Karpas-422 (cell line): Measurements from ENCODE around the gene NATD1. TPM values are rescaled to one million over a fixed set of nuclear protein-coding genes. Genes with fewer than 3 reads are reported as not detected.
A peak's percentile ranks its signal among the peaks of the same experiment; 100 is the strongest.

Experiments used
- DNase-seq: peaks from one replicate; pipeline ENCODE4 v3.0.0-alpha.2; 2015
- H2AFZ ChIP-seq: fragments of 200-600 bp; sonication (generic); 2 replicates; pipeline ENCODE4 v1.6.1; 2014; ENCODE audit warnings: antibody characterized with exemption, low read length, mixed read lengths
- H3K27ac ChIP-seq: fragments of 200-600 bp; sonication (generic); 2 replicates; pipeline ENCODE4 v1.5.1; 2014; ENCODE audit warnings: mild to moderate bottlenecking, low read length, moderate library complexity
- H3K27me3 ChIP-seq: fragments of 200-600 bp; sonication (generic); 2 replicates; pipeline ENCODE4 v1.6.1; 2014; ENCODE audit warnings: low read length, mixed read lengths
- H3K36me3 ChIP-seq: fragments of 200-600 bp; sonication (generic); 2 replicates; pipeline ENCODE4 v1.6.1; 2014; ENCODE audit warnings: low read length, mixed read lengths; ENCODE audit not compliant: insufficient read depth
- H3K4me1 ChIP-seq: fragments of 200-600 bp; sonication (generic); 2 replicates; pipeline ENCODE4 v1.6.1; 2014; ENCODE audit warnings: mild to moderate bottlenecking, low read length, mixed read lengths
- H3K4me2 ChIP-seq: fragments of 200-600 bp; sonication (generic); 2 replicates; pipeline ENCODE4 v1.6.1; 2014; ENCODE audit warnings: low read length, low read depth, mild to moderate bottlenecking; ENCODE audit not compliant: poor library complexity, severe bottlenecking
- H3K4me3 ChIP-seq: fragments of 200-600 bp; sonication (generic); 2 replicates; pipeline ENCODE4 v1.5.1; 2014; ENCODE audit warnings: mild to moderate bottlenecking, antibody characterized with exemption, low read length, mixed read lengths
- H3K79me2 ChIP-seq: fragments of 200-600 bp; sonication (generic); 2 replicates; pipeline ENCODE4 v1.6.1; 2014; ENCODE audit warnings: mild to moderate bottlenecking, low read length, mixed read lengths
- H3K9ac ChIP-seq: fragments of 200-600 bp; sonication (generic); 2 replicates; pipeline ENCODE4 v1.6.0; 2014; ENCODE audit warnings: low read length
- H3K9me2 ChIP-seq: fragments of 200-600 bp; sonication (generic), shearing (Covaris generic); replicated peaks from 2 replicates; pipeline ENCODE4 v1.6.0; 2014; ENCODE audit warnings: mild to moderate bottlenecking, low read length, moderate library complexity; ENCODE audit not compliant: insufficient read depth
- H3K9me3 ChIP-seq: fragments of 300-700, 200-600 bp; sonication (generic); 2 replicates; pipeline ENCODE4 v1.6.1; 2014; ENCODE audit warnings: low read length, mixed read lengths
- H4K20me1 ChIP-seq: fragments of 200-600 bp; sonication (generic); 2 replicates; pipeline ENCODE4 v1.6.1; 2014; ENCODE audit warnings: mild to moderate bottlenecking, antibody characterized with exemption, low read length, low read depth; ENCODE audit not compliant: insufficient read depth
- total RNA-seq: library from RNA; depleted of rRNA; stranded (reverse); fragments of >200 nt; shearing (Covaris generic); gene quantifications from 2 replicates; pipeline ENCODE4 v1.2.3, GENCODE V29; 2014; ENCODE audit warnings: low replicate concordance

NATD1 gene
- total RNA-seq, 1 experiment from 2014 or later: 0.45 TPM

- no peaks in the 10 kb centered on the region for H3K36me3 ChIP-seq
- peaks cover under 1% of the 10 kb centered on the region for H3K79me2 ChIP-seq
- H4K20me1 ChIP-seq: no peaks in the 10 kb centered on the region
- H3K4me1 ChIP-seq: peaks cover 61% of the 10 kb centered on the region
- no peak overlapping the region for H3K4me2 ChIP-seq
- H3K9me2 ChIP-seq: no peaks in the 10 kb centered on the region
- H3K4me3 ChIP-seq: no peak overlapping the region
- no peak overlapping the region for H3K27ac ChIP-seq
- no peak for DNase-seq
- H3K9ac ChIP-seq: no peak overlapping the region
- no peak overlapping the region for H2AFZ ChIP-seq
- no peaks in the 10 kb centered on the region for H3K27me3 ChIP-seq
- no peaks in the 10 kb centered on the region for H3K9me3 ChIP-seq
These were observed 26.4 kb upstream of the NATD1 start for GRCh38 chr17:21279582-21279981.

GRCh38 chr17:21279198-21279535 lies 26.0 kb upstream of the NATD1 start:
- Histone ChIP-seq H3K4me2 (no peak overlapping the region), H3K36me3 (no peaks in the 10 kb centered on the region), H3K9me3 (no peaks in the 10 kb centered on the region), H2AFZ (no peak overlapping the region), H4K20me1 (no peaks in the 10 kb centered on the region), H3K27me3 (no peaks in the 10 kb centered on the region), H3K79me2 (no peaks in the 10 kb centered on the region), H3K4me3 (no peak overlapping the region), H3K4me1 (peaks cover 64% of the 10 kb centered on the region), H3K9me2 (no peaks in the 10 kb centered on the region), H3K27ac (no peak overlapping the region), H3K9ac (no peak overlapping the region)
- no peak for DNase-seq

DNA sequence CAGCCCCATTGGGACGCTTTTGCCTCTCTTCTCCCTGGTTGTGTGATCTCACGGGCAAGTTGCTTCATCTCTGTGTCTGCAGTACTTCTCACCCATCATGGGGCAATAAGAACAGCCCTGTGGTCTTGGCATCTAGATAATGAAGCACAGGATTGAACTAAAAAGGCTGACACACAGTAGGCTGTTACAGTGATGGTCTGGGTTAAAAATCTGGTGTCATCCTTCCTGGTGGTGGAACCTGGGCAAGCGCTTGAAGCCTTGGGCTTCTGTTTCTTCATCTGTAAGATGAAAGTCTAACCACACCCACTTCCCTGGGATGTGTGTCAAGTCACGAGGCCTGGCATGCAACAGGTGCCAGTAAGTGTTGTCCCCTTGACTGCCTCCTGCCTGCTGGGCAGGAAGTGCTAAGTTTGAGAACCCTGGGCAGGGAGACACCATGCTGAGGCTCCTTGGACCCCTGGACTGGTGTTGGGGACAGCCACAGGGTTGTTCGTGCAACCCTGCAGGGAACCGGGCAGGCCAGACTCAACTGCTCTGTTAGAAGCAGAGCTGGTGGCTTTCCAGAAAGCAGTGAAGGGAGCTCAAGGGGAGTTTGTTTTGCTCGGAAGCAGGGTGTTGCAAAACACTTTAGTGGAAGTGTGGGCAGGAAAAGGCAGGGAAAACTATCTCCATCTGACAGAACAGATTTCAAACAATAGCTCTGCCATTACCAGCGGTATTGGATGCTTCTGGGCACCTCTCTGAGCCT lies 25.4 kb upstream of the NATD1 start:
- H3K27ac ChIP-seq: no peak overlapping the region

DNA sequence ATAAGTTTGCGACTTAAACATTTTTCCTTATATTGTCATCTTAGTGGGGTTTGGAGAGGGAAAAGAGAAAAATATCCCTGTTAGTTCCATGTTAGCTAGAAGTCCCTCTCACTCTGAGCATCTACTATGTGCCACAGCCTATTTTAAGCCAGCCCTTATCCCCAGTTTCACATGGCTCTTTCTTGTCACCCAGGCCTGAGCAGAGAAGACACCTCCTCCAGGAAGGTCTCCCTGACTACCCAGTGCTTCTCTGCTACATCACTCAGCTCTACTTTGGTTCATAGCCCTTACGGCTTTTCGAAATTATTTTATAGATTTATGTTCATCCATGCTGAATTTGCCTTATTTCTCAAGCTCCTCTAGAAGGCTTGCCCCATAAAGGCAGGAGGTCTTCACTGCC lies 24.1 kb upstream of the NATD1 start:
- no peak overlapping the region for H3K27ac ChIP-seq
- H3K9me2 ChIP-seq: no peaks in the 10 kb centered on the region
- H3K36me3 ChIP-seq: no peaks in the 10 kb centered on the region
- H3K4me2 ChIP-seq: no peak overlapping the region
- peaks cover 59% of the 10 kb centered on the region for H3K4me1 ChIP-seq
- H3K79me2 ChIP-seq: no peaks in the 10 kb centered on the region
- H4K20me1 ChIP-seq: no peaks in the 10 kb centered on the region
- no peaks in the 10 kb centered on the region for H3K9me3 ChIP-seq
- no peak overlapping the region for H3K4me3 ChIP-seq
- H2AFZ ChIP-seq: no peak overlapping the region
- H3K27me3 ChIP-seq: no peaks in the 10 kb centered on the region
- DNase-seq: no peak
- H3K9ac ChIP-seq: no peak overlapping the region

More for the DNA sequence above, 25.4 kb upstream of the NATD1 start:
- DNase-seq: no peak
- Histone ChIP-seq H2AFZ (no peak overlapping the region), H3K9me3 (no peaks in the 10 kb centered on the region), H3K79me2 (no peaks in the 10 kb centered on the region), H3K27me3 (no peaks in the 10 kb centered on the region), H3K4me2 (no peak overlapping the region), H3K36me3 (no peaks in the 10 kb centered on the region), H3K9me2 (no peaks in the 10 kb centered on the region), H3K4me1 (peaks cover 63% of the 10 kb centered on the region), H3K9ac (no peak overlapping the region), H4K20me1 (no peaks in the 10 kb centered on the region), H3K4me3 (no peak overlapping the region)

GRCh38 chr17:21276264-21276588 lies 23.0 kb upstream of the NATD1 start:
- no peak overlapping the region for H3K27ac ChIP-seq
- H3K79me2 ChIP-seq: no peaks in the 10 kb centered on the region
- peak overlapping the region; percentile 98 for H3K4me2 ChIP-seq
- H3K36me3 ChIP-seq: no peaks in the 10 kb centered on the region
- DNase-seq: no peak
- H3K9me2 ChIP-seq: no peaks in the 10 kb centered on the region
- peak overlapping the region; percentile 78 for H3K4me3 ChIP-seq
- H3K27me3 ChIP-seq: no peaks in the 10 kb centered on the region
- H2AFZ ChIP-seq: peak overlapping the region; percentile 100; the same call in 1 of the 2 replicates
- H3K4me1 ChIP-seq: peaks cover 48% of the 10 kb centered on the region
- peak overlapping the region; percentile 83 for H3K9ac ChIP-seq
- no peaks in the 10 kb centered on the region for H4K20me1 ChIP-seq
- no peaks in the 10 kb centered on the region for H3K9me3 ChIP-seq

- H3K36me3 ChIP-seq: no peaks in the 10 kb centered on the region
- H3K4me1 ChIP-seq: peaks cover 43% of the 10 kb centered on the region
- no peak overlapping the region for H3K27ac ChIP-seq
- peak overlapping the region; percentile 78 for H3K4me3 ChIP-seq
- peak overlapping the region; percentile 83 for H3K9ac ChIP-seq
- H3K9me2 ChIP-seq: no peaks in the 10 kb centered on the region
- no peaks in the 10 kb centered on the region for H3K27me3 ChIP-seq
- no peaks in the 10 kb centered on the region for H3K9me3 ChIP-seq
- peak; percentile 97 for DNase-seq
- no peaks in the 10 kb centered on the region for H4K20me1 ChIP-seq
- no peaks in the 10 kb centered on the region for H3K79me2 ChIP-seq
- peak overlapping the region; percentile 100 for H2AFZ ChIP-seq
- H3K4me2 ChIP-seq: peak overlapping the region; percentile 98
These were observed 22.5 kb upstream of the NATD1 start for GRCh38 chr17:21275579-21276263.

DNA sequence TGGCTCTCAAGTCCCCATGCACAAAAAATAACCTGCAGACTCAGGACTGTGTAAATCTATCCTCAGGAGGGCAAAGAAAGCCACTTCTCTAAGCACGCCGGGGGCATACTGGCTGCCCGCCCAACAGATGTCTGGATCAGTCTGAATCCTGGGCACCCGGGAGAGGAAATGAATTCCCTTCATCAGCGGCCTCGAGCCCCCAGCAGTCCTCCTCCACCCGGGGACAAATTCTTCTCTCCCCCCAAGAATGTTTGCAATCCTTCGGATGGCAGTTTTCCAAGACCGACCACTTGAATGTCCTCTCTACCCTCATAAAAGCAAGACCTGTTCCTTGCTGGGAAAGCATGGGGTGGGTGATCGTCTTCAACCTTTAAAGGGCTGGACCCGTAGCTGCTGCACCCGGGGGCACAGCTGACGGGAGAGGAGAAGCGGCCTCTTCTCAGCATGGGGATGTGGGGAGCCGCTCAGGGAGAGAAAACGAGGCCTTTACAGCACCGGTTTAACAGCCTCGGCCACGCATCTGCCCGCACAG lies 21.9 kb upstream of the NATD1 start:
- H3K9me2 ChIP-seq: no peaks in the 10 kb centered on the region
- peak overlapping the region; percentile 83 for H3K9ac ChIP-seq
- H3K4me1 ChIP-seq: peaks cover 36% of the 10 kb centered on the region
- H2AFZ ChIP-seq: peak overlapping the region; percentile 100
- DNase-seq: no peak
- H3K9me3 ChIP-seq: no peaks in the 10 kb centered on the region
- peak overlapping the region; percentile 98 for H3K4me2 ChIP-seq
- no peaks in the 10 kb centered on the region for H3K27me3 ChIP-seq
- H3K36me3 ChIP-seq: no peaks in the 10 kb centered on the region
- peak overlapping the region; percentile 78 for H3K4me3 ChIP-seq
- no peaks in the 10 kb centered on the region for H3K79me2 ChIP-seq
- H4K20me1 ChIP-seq: no peaks in the 10 kb centered on the region
- no peak overlapping the region for H3K27ac ChIP-seq

- Histone ChIP-seq H3K27ac (no peak overlapping the region), H3K79me2 (no peaks in the 10 kb centered on the region), H2AFZ (no peak overlapping the region), H3K9ac (no peak overlapping the region), H3K36me3 (no peaks in the 10 kb centered on the region), H3K9me2 (no peaks in the 10 kb centered on the region), H3K27me3 (no peaks in the 10 kb centered on the region), H3K4me3 (no peak overlapping the region), H3K9me3 (no peaks in the 10 kb centered on the region), H3K4me2 (no peak overlapping the region), H3K4me1 (peaks cover 33% of the 10 kb centered on the region), H4K20me1 (no peaks in the 10 kb centered on the region)
- DNase-seq: peak; percentile 71
These were observed 19.9 kb upstream of the NATD1 start for GRCh38 chr17:21272881-21273792.
